ENCODE data around the gene LRRC36. TPM values are rescaled to one million over a fixed set of nuclear protein-coding genes. Genes with fewer than 3 reads are reported as not detected.

Gene LRRC36
- total RNA-seq, 1 donor from 2014 or later: not detected

- DNase-seq (ENCODE audit: low read depth): peak; percentile 44
- Histone ChIP-seq H3K4me3 (ENCODE audit: low read depth, low read length) (peak within 1 kb of the TSS; percentile 45), H3K27me3 (ENCODE audit: control insufficient read depth, insufficient read depth, low read length) (no peaks in the 10 kb centered on the region), H3K36me3 (ENCODE audit: control insufficient read depth, insufficient read depth, low read length) (no peaks in the 10 kb centered on the region)
- TF ChIP-seq CTCF (IDR thresholded peaks at IDR 0.05; ENCODE audit: insufficient read depth, low read length, severe bottlenecking): peak; percentile 18
- FAIRE-seq: no peak
Measured at GRCh38 chr16:67430977-67431774, 104.6 kb downstream of the LRRC36 start, which contains the start of gene HSD11B2. Gene HSD11B2 (plus strand): TSS chr16:67431121. CDS start chr16:67431249, 128 bp downstream.

- peak overlapping the region; percentile 45 for H3K4me3 ChIP-seq (ENCODE audit: low read depth, low read length)
- FAIRE-seq (no peak), DNase-seq (ENCODE audit: low read depth) (no peak)
- peaks cover 1% of the 10 kb centered on the region for H3K36me3 ChIP-seq (ENCODE audit: control insufficient read depth, insufficient read depth, low read length)
- no peaks in the 10 kb centered on the region for H3K27me3 ChIP-seq (ENCODE audit: control insufficient read depth, insufficient read depth, low read length)
- TF ChIP-seq CTCF (IDR thresholded peaks at IDR 0.05; ENCODE audit: insufficient read depth, low read length, severe bottlenecking): no peak
Measured at GRCh38 chr16:67431775-67432505, 105.3 kb downstream of the LRRC36 start.

GRCh38 chr16:67432506-67432890, 105.9 kb downstream of the LRRC36 start:
- DNase-seq (ENCODE audit: low read depth) (no peak), FAIRE-seq (no peak)
- Histone ChIP-seq H3K4me3 (ENCODE audit: low read depth, low read length) (no peak overlapping the region), H3K27me3 (ENCODE audit: control insufficient read depth, insufficient read depth, low read length) (no peaks in the 10 kb centered on the region), H3K36me3 (ENCODE audit: control insufficient read depth, insufficient read depth, low read length) (peaks cover 1% of the 10 kb centered on the region)
- no peak for TF ChIP-seq CTCF (IDR thresholded peaks at IDR 0.05; ENCODE audit: insufficient read depth, low read length, severe bottlenecking)

GRCh38 chr16:67433131-67433719, 106.6 kb downstream of the LRRC36 start:
- no peak overlapping the region for H3K4me3 ChIP-seq (ENCODE audit: low read depth, low read length)
- no peak for TF ChIP-seq CTCF (IDR thresholded peaks at IDR 0.05; ENCODE audit: insufficient read depth, low read length, severe bottlenecking)
- FAIRE-seq: no peak

More at GRCh38 chr16:67433131-67433719, 106.6 kb downstream of the LRRC36 start:
- Histone ChIP-seq H3K36me3 (ENCODE audit: control insufficient read depth, insufficient read depth, low read length) (peaks cover 4% of the 10 kb centered on the region), H3K27me3 (ENCODE audit: control insufficient read depth, insufficient read depth, low read length) (no peaks in the 10 kb centered on the region)
- no peak for DNase-seq (ENCODE audit: low read depth)

Other genes starting within 250 kb of the LRRC36 start
- gene PHAF1, start 216.9 kb upstream of the LRRC36 start, total RNA-seq: 7.6 and 16.3 TPM in 2 replicates
- 8.7 and 11.4 TPM in 2 replicates for gene B3GNT9, start 175.8 kb upstream of the LRRC36 start, total RNA-seq
- 31.9 and 35.8 TPM in 2 replicates for gene TRADD, start 166.9 kb upstream of the LRRC36 start, total RNA-seq
- 4.1 and 4.5 TPM in 2 replicates for gene FBXL8, start 166.9 kb upstream of the LRRC36 start, total RNA-seq
- 3.7 and 8.1 TPM in 2 replicates for gene HSF4, start 162.1 kb upstream of the LRRC36 start, total RNA-seq
- gene NOL3, start 156.3 kb upstream of the LRRC36 start, total RNA-seq: 28.2 and 37.8 TPM in 2 replicates
- 5.5 and 5.8 TPM in 2 replicates for gene MATCAP1, start 142.9 kb upstream of the LRRC36 start, total RNA-seq
- not detected in 2 replicates for gene EXOC3L1, start 136.7 kb upstream of the LRRC36 start, total RNA-seq
- 47.1 and 47.6 TPM in 2 replicates for gene E2F4, start 134.7 kb upstream of the LRRC36 start, total RNA-seq
- gene ELMO3, start 127.7 kb upstream of the LRRC36 start, total RNA-seq: 25.6 and 44.0 TPM in 2 replicates
- 35.1 and 56.9 TPM in 2 replicates for gene TMEM208, start 99.7 kb upstream of the LRRC36 start, total RNA-seq
- 2.0 and 2.6 TPM in 2 replicates for gene FHOD1, start 79.3 kb upstream of the LRRC36 start, total RNA-seq
- 0.26 TPM in 2 replicates for gene SLC9A5, start 77.8 kb upstream of the LRRC36 start, total RNA-seq
- 8.2 and 11.6 TPM in 2 replicates for gene PLEKHG4, start 47.3 kb upstream of the LRRC36 start, total RNA-seq
- not detected in 2 replicates for gene KCTD19, start 74 bp upstream of the LRRC36 start, total RNA-seq
- gene TPPP3, start 66.7 kb downstream of the LRRC36 start, total RNA-seq: 0.13 TPM in 1 of 2 replicates, not detected in the other
- 1.8 and 4.1 TPM in 2 replicates for gene ZDHHC1, start 89.7 kb downstream of the LRRC36 start, total RNA-seq
- gene HSD11B2, start 104.3 kb downstream of the LRRC36 start, total RNA-seq: 2.1 and 2.3 TPM in 2 replicates
- gene ATP6V0D1, start 154.3 kb downstream of the LRRC36 start, total RNA-seq: 78.2 and 79.4 TPM in 2 replicates
- gene AGRP, start 156.7 kb downstream of the LRRC36 start, total RNA-seq: not detected in 2 replicates
- gene RIPOR1, start 202.0 kb downstream of the LRRC36 start, total RNA-seq: 12.8 and 13.7 TPM in 2 replicates
- gene CTCF, start 235.7 kb downstream of the LRRC36 start, total RNA-seq: 21.1 and 26.5 TPM in 2 replicates